CD4-positive, alpha-beta T cell (primary cell): ENCODE results near the gene GNG10. TPM values are rescaled to one million over a fixed set of nuclear protein-coding genes. Genes with fewer than 3 reads are reported as not detected.
A peak's percentile ranks its signal among the peaks of the same experiment; 100 is the strongest.

Source experiments
- ATAC-seq: fragments of 200-7000 bp; cut with Tn5 transposase; one replicate; pipeline ENCODE4 v1.10.0; 2022; ENCODE audit warnings: mild to moderate bottlenecking; ENCODE audit not compliant: poor library complexity
- CTCF ChIA-PET: fragments of 350-600 bp; sonication (Branson Sonifier 250); formaldehyde crosslinking; loops from one replicate; lab custom pipeline; 2021; ENCODE audit warnings: antibody characterized with exemption, inconsistent platforms; lab: Charles Lee
- POLR2A ChIA-PET: fragments of 350-600 bp; sonication (Branson Sonifier 250); formaldehyde crosslinking; loops from one replicate; lab custom pipeline; 2021; ENCODE audit warnings: antibody characterized with exemption, inconsistent platforms; lab: Charles Lee
- DNase-seq, 14 experiments: peaks; one replicate each; pipeline ENCODE4 v3.0.0-alpha.2; 2013 to 2020; ENCODE audit warnings: mixed read lengths in 2 of 14
- H3K27ac ChIP-seq, 2 donors: one replicate each; pipeline versions ENCODE4 v1.5.1 to v1.7.0; 2013; ENCODE audit warnings: low read length in 2 of 2, low read depth in 1 of 2, mild to moderate bottlenecking in 1 of 2
- H3K27me3 ChIP-seq, 2 experiments: 1 replicate in 1 of 2; 2 replicates in 1 of 2; pipeline versions ENCODE4 v1.6.1 to v1.7.0; 2013; ENCODE audit warnings: low read length in 2 of 2, control low read depth in 1 of 2, mild to moderate bottlenecking in 1 of 2, moderate library complexity in 1 of 2; ENCODE audit not compliant: insufficient read depth in 2 of 2, control insufficient read depth in 1 of 2
- H3K36me3 ChIP-seq: one replicate; pipeline ENCODE4 v1.6.1; 2013; ENCODE audit warnings: low read length, control low read depth; ENCODE audit not compliant: insufficient read depth
- H3K4me1 ChIP-seq: one replicate; pipeline ENCODE4 v1.6.1; 2013; ENCODE audit warnings: low read length, control low read depth; ENCODE audit not compliant: insufficient read depth
- H3K4me3 ChIP-seq: one replicate; pipeline ENCODE4 v1.5.1; 2013; ENCODE audit warnings: mild to moderate bottlenecking, low read length, moderate library complexity
- H3K9me3 ChIP-seq, 2 experiments: 1 replicate in 1 of 2; 2 replicates in 1 of 2; pipeline versions ENCODE4 v1.6.1 to v1.7.0; 2013; ENCODE audit warnings: low read length in 2 of 2, mild to moderate bottlenecking in 2 of 2, control low read depth in 1 of 2, moderate library complexity in 1 of 2; ENCODE audit not compliant: control insufficient read depth in 1 of 2, insufficient read depth in 1 of 2
- H3K27ac Mint-ChIP-seq: one replicate; pipeline ENCODE4 v1.8.0; 2020; ENCODE audit warnings: mixed read lengths
- H3K27me3 Mint-ChIP-seq: one replicate; pipeline ENCODE4 v1.8.0; 2021; ENCODE audit warnings: mixed read lengths
- H3K36me3 Mint-ChIP-seq: one replicate; pipeline ENCODE4 v1.8.0; 2021; ENCODE audit warnings: low read depth, mixed read lengths
- H3K4me1 Mint-ChIP-seq: one replicate; pipeline ENCODE4 v1.8.0; 2021; ENCODE audit warnings: low read depth, mixed read lengths
- H3K4me3 Mint-ChIP-seq: one replicate; pipeline ENCODE4 v1.8.0; 2020; ENCODE audit warnings: mild to moderate bottlenecking, mixed read lengths
- H3K9me3 Mint-ChIP-seq: one replicate; pipeline ENCODE4 v1.8.0; 2020; ENCODE audit warnings: mixed read lengths
- intact Hi-C, 2 experiments: fragments of 100-400 bp; cut with DNase I in 1 of 2; cut with micrococcal nuclease in 1 of 2; formaldehyde crosslinking; loops; one replicate each; pipeline versions ENCODE4 v1.15.1 to v1.9.0; 2023 to 2025; cut with DNase I, micrococcal nuclease
- total RNA-seq, 174 experiments: library from RNA in 2 of 174; stranded (reverse) in 2 of 174; gene quantifications; one replicate each; pipeline ENCODE4 v1.2.3 and lab custom pipeline; 2021 to 2026
- TF ChIP-seq, protein P1 (sequence below): fragments of 200-600 bp; IDR thresholded peaks from one replicate; pipeline ENCODE4 v1.8.0; 2022; ENCODE audit warnings: antibody characterized with exemption, mild to moderate bottlenecking

Gene GNG10
- total RNA-seq, 2 experiments from 2014 or later: 2.8 to 3.0 TPM

GRCh38 chr9:111633389-111633736 is 28.0 kb upstream of the GNG10 start:
- ChIA-PET POLR2A (no interaction called here), CTCF (interaction anchor here (1.1 kb wide), 1 partner anchor 35 kb away, joined by 3 read pairs; no protein-coding TSS in a partner anchor)
- TF ChIP-seq, protein P1, sequence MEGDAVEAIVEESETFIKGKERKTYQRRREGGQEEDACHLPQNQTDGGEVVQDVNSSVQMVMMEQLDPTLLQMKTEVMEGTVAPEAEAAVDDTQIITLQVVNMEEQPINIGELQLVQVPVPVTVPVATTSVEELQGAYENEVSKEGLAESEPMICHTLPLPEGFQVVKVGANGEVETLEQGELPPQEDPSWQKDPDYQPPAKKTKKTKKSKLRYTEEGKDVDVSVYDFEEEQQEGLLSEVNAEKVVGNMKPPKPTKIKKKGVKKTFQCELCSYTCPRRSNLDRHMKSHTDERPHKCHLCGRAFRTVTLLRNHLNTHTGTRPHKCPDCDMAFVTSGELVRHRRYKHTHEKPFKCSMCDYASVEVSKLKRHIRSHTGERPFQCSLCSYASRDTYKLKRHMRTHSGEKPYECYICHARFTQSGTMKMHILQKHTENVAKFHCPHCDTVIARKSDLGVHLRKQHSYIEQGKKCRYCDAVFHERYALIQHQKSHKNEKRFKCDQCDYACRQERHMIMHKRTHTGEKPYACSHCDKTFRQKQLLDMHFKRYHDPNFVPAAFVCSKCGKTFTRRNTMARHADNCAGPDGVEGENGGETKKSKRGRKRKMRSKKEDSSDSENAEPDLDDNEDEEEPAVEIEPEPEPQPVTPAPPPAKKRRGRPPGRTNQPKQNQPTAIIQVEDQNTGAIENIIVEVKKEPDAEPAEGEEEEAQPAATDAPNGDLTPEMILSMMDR: no peak
- no peaks in the 10 kb centered on the region for H3K9me3 Mint-ChIP-seq
- H3K4me1 ChIP-seq: peaks cover 18% of the 10 kb centered on the region
- H3K27me3 Mint-ChIP-seq: no peaks in the 10 kb centered on the region
- peak overlapping the region; percentile 93 for H3K4me3 Mint-ChIP-seq
- H3K4me3 ChIP-seq: no peak overlapping the region
- H3K4me1 Mint-ChIP-seq: peaks cover 58% of the 10 kb centered on the region
- H3K36me3 ChIP-seq: no peaks in the 10 kb centered on the region
- DNase-seq (no peak), ATAC-seq (no peak)
- H3K36me3 Mint-ChIP-seq: peaks cover 12% of the 10 kb centered on the region
- H3K27ac ChIP-seq: no peak overlapping the region
- intact Hi-C loops: loop anchor here in 1 of 2 experiments (2.0 to 10.0 kb wide), 9 partner anchors 27 to 1644 kb away; partner anchors contain the start of genes CDC26, FKBP15, GNG10 and INIP
- H3K27me3 ChIP-seq: no peaks in the 10 kb centered on the region
- H3K27ac Mint-ChIP-seq: peak overlapping the region; percentile 51
- H3K9me3 ChIP-seq: no peaks in the 10 kb centered on the region

- CTCF ChIA-PET: no interaction called here
- intact Hi-C loops: loop anchor here in 1 of 2 experiments (5.0 to 10.0 kb wide), 8 partner anchors 260 to 1642 kb away; partner anchors contain the start of genes CDC26, FKBP15, INIP and KIAA1958
Observed at GRCh38 chr9:111634860-111635259, 26.5 kb upstream of the GNG10 start.

DNA sequence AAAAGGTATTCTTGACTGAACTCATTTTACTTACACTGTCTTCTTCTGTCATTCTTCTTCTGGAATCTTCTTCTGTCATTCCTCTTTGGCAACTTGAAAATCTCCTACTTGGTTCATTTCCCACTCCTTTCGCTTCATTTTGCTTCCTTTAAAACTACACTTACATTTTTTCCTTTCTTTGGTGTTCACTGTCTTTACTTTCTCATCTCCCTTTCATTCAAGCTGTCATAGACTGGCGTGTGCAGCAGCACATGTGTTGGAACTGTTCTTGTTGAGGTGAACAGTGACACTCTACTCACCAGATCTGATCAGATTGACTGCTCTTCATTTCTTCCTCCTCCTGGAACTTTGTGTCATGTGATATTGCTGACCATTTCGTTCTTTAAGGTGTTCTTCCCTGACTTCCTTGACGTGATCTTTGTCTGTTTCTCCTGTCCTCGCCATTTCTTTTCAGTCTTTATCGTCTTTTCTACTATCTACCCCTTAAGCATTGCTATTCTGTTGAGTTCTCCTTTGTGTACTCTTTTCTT is 23.9 kb upstream of the GNG10 start:
- no peaks in the 10 kb centered on the region for H3K36me3 ChIP-seq
- intact Hi-C loops: loop anchor here in 1 of 2 experiments (10.0 kb wide), 3 partner anchors 257 to 1587 kb away; partner anchors contain the start of genes FKBP15, KIAA1958, SLC31A1 and UGCG

More at GRCh38 chr9:111634860-111635259, 26.5 kb upstream of the GNG10 start:
- Histone ChIP-seq H3K4me3 (no peak overlapping the region), H3K9me3 (no peaks in the 10 kb centered on the region), H3K4me1 (peaks cover 18% of the 10 kb centered on the region), H3K36me3 (no peaks in the 10 kb centered on the region), H3K27me3 (no peaks in the 10 kb centered on the region), H3K27ac (no peak overlapping the region)
- Mint-ChIP-seq H3K4me3 (no peak overlapping the region), H3K27ac (no peak overlapping the region), H3K9me3 (no peaks in the 10 kb centered on the region), H3K27me3 (no peaks in the 10 kb centered on the region), H3K36me3 (peaks cover 12% of the 10 kb centered on the region), H3K4me1 (peaks cover 58% of the 10 kb centered on the region)
- no peak for ATAC-seq
- TF ChIP-seq, protein P1: no peak
- no peak for DNase-seq
- POLR2A ChIA-PET: no interaction called here

More for the DNA sequence above, 23.9 kb upstream of the GNG10 start:
- ATAC-seq (no peak), DNase-seq (no peak)
- peaks cover 4% of the 10 kb centered on the region for H3K4me1 ChIP-seq
- no peaks in the 10 kb centered on the region for H3K9me3 Mint-ChIP-seq
- TF ChIP-seq, protein P1: no peak
- no peak overlapping the region for H3K4me3 ChIP-seq
- no peak overlapping the region for H3K27ac ChIP-seq
- CTCF ChIA-PET: interaction anchor here (1.5 kb wide), 1 partner anchor 16 kb away, joined by 3 read pairs; no protein-coding TSS in a partner anchor
- peaks cover 37% of the 10 kb centered on the region for H3K4me1 Mint-ChIP-seq
- H3K27me3 Mint-ChIP-seq: no peaks in the 10 kb centered on the region
- no peaks in the 10 kb centered on the region for H3K36me3 Mint-ChIP-seq
- no peaks in the 10 kb centered on the region for H3K9me3 ChIP-seq
- POLR2A ChIA-PET: no interaction called here
- H3K4me3 Mint-ChIP-seq: no peak overlapping the region
- no peak overlapping the region for H3K27ac Mint-ChIP-seq
- H3K27me3 ChIP-seq: no peaks in the 10 kb centered on the region
